Kidney capillary endothelial cell (primary cell): Measurements from ENCODE around the gene YPEL5.
A peak's percentile ranks its signal among the peaks of the same experiment; 100 is the strongest.
"Not testable (repeated sequence)": the region's sequence is repeated elsewhere in the genome, so short reads cannot be mapped to it uniquely, and the experiment has no call there.

Experiments
- DNase-seq: peaks from one replicate; pipeline ENCODE4 v3.0.0-alpha.2; 2018; ENCODE audit warnings: low spot score

YPEL5 gene

DNA sequence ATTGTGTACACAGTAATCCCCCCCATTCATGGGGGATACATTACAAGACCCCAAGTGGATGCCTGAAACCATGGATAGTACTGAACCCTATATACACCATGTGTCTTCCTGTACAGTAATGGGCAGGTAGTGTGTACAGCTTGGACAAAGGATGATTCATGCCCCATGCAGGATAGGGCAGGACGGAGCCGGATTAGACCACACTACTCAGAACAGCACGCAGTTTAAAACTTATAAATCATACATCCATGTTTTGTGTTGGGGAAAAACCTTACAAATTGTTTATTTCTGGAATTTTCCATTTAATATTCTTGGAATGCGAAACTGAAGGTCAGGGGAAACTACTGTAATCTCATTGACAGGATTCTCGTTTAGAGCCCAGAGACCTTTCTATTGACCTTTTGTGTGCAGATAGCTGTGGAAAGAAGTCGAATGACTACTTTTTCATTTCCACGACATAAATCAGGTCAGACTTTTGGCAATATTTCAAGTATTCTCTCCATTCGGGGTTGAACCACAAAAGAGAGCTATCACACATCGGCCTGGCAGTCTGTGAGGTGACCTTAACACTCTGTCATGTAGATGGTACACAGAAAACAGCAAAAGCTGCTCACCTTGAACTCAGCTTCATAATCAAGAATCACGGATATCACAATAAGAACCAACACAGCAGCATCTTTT is 9.9 kb upstream of the YPEL5 start:
- DNase-seq: peak; percentile 82

DNA sequence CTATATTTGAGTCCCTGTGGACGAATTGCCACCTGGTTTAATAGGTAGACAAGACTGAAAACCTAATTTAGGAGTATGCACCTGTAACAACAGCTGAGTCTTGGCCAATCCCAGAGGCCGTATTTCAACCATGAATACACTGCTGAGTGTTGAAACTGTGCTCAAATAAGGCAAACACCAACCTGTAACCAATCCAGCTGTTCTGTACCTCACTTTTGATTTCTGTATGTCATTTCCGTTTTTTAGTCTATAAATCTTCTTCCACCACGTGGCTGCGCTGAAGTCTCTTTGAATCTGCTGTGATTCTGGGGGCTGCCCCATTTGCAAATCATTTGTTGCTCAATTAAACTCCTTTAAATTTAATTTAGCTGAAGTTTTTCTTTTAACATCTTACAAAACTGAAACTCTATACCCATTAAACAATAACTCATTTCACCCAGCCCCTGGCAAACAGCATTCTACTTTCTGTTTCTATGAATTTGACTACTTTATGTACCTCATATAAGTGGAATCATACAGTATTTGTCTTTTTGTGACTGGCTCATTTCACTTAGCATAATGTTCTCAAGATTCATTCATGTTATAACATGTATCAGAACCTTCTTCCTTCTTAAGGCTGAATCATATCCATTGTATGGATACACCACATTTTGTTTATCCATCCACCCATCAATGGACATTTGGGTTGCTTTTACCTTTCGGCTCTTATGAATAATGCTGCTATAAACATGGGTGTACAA is 7.5 kb upstream of the YPEL5 start:
- no peak for DNase-seq

DNA sequence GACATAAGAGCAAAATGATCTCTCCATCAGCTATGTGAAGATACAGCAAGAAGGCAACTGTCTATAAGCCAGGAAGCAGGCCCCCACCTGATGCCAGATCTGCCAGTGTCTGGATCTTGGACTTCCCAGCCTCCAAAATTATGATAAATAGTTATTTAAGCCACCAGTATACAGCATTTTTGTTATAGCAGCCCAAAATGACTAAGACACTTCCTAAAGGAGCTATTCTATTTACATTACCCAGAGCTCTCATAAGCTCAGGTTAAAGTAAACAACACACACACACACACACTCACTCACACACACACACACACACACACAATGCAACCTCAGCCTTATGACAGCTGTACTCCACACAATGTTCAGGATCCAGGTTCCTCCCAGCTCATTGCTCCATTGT is 5.7 kb upstream of the YPEL5 start:
- no peak for DNase-seq

DNA sequence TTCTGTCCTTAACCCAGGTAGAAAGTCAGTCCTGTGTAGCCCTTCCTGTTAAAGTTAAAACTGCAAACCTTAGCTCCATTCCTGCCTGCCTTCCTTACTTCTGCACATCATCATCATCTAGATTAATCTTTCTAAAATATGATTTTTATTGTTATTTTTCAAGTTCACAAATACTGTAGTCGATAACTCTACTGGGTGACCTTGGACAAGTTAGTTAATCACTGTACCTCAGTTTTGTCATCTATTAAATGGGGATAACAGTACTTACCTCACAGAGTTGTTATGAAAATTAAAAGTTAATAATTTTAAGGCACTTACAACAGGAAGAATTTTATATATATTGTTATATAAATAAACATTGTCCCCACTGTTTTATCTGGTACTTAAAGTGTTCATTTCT is 2.5 kb upstream of the YPEL5 start:
- DNase-seq: no peak

DNA sequence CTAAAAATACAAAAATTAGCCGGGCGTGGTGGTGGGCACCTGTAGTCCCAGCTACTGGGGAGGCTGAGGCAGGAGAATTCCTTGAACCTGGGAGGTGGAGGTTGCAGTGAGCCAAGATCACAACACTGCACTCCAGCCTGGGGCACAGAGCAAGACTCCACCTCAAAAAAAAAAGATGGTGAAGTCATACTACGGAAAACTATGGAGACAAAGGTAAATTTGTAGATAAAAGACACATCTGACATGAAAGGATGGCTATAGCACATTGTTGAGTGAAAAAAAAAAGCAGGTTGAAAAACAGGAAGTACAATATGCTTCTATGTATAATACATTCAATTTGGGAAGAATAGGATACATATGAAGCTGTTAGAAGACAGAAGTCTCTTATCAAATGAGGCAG is 1.9 kb upstream of the YPEL5 start:
- not testable (repeated sequence) for DNase-seq

DNA sequence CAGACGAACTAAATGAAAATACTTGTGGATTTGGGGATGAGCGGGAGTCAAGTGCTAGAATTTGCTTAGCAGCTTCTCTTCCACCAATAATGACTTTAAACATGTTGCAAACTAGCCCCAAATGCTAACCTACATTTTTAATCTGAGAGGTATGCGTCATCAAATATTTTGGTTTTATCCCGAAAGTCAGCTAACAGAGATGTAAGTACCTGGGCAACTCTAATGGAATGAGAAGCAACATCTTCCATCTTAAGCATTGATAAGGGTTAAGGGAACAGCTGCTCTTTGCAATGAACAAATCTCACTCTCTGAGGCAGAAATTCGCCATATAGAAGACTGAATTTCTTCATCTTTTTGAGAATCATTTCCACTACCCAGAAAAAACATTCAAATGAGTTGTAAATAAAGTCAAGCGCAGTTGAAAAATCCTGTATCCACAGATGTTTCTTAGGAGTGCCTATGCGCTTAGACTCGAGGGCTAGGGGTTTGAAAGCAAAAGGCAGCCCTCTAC is 926 bp upstream of the YPEL5 start:
- no peak for DNase-seq

DNA sequence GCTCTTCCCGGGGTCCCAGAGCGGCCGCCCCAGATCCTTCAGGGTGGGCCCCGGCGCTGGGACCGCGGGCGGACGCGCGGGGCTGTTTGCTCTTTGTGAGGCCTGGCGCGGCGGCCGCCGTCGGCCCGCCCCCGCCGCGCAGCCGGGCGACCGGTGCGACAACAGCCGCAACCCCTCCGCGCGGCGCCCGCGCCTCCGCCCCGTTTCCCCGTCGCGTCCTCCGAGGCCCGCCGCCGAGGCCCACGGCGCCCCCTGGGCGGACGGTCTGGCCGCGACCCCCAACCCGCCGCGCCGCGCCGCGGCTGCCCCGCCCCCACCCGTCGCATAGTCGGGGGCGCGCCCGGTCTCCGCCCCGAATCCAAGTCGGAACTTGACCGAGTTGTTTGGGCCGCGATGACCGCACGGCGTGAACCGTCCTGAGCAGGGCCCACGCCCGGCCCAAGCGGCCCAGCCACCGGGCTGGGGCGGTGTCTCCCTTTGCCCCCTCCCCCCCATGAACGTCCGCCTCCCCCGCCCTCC is 448 bp downstream of the YPEL5 start:
- DNase-seq: no peak

DNA sequence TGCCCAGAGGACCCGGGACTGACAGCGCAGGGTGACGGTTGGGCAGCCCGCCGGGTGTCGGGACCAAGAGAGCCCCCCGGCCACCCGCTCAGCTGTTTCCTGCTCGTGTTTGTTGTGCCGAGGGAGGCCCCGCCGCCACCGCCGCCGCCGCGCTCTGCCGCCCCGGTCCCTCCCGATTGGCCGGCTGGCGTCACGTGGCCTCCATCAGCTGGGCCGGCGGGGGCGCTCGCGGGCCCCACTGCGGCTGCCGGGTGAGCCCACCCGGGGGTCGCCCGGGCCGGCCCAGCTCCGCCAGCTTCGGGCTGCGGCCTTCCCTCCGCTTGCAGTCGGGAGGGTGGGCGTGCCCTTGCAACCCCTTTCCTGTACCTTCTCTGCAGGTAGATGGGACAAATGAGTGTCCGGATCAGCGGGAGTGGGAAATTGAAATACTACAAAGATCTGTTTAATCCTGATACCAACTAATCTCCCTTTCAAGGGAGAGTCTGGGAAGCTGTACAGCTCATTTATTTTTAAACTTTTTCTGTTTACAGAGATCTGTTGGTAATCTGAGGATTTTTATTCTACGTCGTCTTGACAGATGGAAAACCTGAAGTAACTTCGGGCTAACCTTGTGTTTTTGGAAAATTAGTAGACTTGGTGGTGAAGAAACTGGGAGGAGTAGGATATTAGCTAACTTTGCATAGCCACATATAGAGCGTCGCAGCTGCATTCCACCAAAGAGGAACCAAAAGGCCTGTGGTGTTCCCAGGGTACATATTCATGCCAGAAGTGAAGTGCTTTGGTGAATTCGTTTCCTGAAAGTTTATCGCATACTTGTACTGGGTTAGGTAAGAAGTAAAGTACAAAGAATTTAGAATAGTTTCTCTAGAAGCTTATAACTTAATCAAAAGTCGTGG is 1.2 kb downstream of the YPEL5 start:
- DNase-seq: peak; percentile 58

DNA sequence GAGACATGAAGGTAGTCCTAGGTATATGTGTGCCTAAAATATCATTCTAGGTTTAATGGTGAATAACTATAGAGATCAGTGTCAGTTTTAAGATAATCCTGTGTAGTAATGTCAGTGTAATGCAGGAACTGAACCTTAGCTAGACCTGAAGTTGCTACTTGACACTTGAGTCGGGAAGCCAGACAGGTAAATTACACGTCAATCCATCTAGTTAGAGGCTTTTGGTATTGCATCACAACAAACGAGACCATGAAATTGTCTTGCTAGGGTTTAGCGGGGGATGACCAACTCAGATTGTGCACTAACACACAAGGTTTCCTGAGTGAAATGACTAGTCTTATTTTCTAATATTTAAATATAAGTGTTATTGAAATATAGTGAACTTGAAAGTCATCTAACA is 2.0 kb downstream of the YPEL5 start:
- DNase-seq: no peak

DNA sequence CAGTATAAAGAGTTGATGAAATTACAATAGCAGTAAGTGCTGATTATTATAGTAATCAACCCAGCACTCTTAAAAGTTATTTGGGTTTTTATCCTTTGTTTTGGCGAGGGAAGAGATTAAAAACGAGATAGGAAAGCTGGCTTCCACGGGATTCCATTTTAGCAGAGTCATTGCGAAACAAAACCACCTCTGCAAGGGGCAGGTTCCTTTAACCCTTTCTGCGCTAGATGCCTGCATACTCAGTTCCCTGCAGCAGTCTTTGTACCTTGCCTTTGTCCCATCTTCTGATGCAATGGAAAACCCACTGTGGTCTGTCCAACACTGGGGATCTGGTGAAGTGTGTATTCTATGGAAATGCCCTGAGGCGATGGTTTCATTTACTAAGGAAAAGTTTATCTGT is 2.7 kb downstream of the YPEL5 start:
- DNase-seq: no peak

DNA sequence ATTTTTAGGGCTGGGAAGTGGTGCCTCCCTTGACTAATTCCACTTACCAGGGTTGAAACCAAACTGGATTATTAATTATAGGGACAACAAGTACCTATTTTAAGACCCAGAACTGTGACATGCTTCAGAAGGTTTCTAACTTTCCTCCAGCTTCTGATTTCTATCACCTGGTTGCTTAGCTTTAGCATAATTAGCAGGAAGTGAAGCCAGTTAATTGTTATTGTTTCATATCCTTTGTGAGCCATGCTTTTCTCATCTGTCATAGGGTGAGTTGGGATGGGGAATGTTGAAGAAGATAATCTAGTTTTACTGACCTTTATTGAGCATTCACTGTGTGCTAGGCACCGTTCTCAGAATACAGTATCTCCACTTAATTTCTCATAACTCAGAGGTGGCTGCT is 3.2 kb downstream of the YPEL5 start:
- DNase-seq: peak; percentile 19

DNA sequence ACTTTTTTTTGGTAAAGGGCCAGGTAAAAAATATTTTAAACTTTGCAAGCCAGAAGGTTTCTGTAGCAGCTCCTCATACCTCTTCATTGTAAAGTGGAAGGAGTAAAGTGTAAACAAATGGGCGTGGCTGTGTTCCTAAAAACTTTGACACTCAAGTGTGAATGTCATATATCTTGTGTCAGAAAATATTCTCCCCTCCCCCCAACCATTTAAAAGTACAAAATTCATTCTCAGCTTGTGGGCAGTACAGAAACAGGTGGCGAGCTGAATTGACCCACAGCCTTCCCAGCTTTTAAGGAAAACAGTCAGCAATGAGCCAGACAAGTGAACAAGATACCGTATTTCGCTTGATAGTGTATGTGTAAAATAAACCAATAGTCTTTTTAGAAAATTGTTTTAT is 4.0 kb downstream of the YPEL5 start:
- DNase-seq: no peak

DNA sequence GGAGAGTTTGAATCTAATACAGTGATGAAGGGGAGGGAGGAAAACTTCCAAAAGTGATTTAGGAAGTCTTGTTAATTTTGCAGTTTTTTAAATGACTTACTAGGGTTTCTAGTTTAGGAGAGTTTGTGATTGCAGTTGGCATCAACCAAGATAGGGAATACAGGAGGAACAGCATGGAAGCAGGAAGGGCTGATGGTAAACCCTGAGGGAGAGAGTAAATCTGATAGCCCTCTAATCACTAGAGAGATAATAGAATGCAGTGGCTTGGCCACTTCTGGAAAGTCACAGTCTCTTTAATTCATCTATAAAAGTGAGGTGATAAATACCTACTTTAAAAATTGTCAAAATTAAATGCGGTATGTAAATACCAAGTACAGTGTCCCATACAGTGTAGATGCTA is 5.6 kb downstream of the YPEL5 start:
- DNase-seq: no peak

DNA sequence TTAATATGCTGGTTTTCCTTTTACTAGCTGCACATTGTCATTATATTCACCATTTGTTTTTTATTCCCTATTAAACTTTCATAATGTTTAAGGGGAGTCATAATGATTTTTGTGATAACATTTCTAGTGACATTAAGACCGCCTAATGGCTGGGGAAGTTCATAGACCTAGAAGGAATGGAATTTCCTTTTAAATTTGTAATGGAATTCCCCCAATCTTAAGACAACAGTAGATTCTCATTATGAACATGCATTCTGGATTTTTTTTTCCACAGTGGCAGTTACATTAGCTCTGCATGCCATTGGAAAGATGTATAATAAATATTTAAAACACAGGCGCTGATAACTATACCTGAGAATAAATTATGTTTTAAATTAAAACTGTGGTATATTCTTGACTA is 8.4 kb downstream of the YPEL5 start:
- DNase-seq: no peak

DNA sequence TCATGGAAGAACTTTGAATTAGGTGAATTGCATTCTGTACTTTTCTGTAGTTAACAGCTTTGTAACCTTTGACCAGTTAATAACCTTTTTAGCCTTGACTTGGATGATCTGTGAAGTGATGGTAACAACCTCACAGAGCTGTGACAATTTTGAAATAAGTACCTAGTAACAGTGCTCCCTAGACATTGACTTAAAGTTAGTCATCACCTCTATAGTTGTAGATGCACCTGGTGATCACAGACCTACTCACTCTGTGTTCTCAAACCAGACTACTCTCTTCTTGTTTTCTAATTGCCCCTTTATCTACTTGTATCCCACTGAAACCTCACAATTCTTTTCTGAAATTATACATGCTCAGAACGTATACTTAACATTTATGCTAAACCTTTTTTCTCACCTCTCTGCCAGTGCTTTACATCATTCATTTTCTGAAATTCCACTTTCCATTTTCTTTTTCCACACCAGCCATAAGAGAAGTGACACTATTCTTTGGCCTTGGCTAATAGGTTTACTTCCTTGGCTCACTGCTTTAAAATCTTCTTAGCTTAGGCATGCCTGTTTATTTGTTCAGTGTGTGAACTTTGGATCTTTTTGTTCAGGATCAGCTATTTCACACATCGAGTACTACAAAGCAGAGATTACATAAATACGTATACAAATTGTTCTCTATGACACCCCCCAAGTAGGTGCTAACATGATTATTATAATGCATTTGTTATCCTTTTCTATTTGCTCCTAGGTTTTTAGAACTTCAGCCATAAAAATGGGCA is 9.3 kb downstream of the YPEL5 start:
- DNase-seq: no peak

DNA sequence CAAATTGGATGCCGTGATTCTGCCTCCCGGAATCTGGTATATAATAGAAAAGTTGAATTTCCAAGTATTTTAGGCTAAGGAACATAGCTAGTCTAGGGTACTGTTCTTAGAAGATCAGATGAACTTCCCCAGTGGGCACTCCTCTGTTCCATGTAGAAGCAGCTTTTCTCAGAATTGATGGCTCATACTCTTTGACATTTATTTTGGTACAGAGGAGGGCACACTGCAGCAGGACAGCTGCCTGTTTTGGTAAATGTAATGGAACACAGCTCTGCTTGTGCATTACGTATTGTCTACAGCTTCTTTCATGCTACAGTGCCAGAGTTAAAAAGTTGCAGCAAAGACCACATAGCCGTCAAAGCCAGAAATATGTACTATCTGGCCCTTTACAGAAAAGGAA is 10.8 kb downstream of the YPEL5 start:
- no peak for DNase-seq

DNA sequence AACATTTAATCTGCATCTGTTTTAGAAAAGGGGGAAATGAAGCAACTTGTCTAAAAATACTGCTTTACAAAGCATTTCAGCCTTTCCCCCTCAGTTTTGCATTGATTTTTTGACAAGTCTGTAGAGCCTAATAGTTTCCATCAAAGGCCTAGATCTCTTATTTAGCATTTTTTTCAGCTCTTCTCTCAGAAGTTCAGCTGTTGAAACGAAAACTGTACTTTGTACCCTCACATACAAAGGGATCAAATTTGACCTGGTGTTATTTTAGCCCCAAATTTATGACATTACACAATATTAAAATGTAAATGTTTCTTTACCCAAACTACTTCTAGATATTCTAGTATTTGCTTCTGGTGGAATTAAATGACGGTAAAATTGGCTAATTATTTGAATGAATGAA is 13.0 kb downstream of the YPEL5 start:
- no peak for DNase-seq

DNA sequence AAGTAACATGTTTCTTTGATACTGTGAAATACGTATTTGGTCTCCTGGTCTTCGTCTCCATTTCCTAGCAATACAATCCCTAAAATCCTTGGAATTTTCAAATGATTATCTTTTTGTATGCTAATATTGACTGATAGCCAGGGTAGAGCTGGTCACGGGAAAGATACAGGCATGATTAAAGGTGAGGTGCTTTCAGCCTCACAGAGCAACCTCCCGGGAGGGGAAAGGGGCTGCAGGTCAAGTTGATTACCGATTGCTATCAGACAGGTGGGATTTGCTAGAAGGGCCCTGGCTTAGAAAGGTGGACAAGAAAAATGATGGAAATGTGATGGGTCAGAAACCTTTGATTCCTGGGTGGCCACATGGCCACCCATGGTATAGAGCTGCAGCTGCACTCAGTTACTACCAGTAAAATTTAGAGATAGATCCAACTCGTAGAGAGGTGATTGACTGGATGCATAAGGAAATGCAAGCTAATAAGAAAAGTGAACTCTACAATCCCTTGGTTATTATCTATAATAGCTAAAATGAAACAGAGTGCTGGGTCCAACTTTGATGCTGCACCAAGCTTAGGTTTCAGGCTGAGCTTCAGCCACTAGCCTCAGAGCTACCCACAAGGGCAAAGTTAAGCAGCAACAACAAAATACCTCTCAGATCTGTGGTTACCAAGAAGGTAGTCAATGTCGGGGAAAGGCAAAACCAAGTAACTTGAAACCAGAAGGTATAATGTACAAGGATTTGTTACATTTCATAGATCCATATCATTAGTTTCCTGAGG is 15.3 kb downstream of the YPEL5 start:
- no peak for DNase-seq

DNA sequence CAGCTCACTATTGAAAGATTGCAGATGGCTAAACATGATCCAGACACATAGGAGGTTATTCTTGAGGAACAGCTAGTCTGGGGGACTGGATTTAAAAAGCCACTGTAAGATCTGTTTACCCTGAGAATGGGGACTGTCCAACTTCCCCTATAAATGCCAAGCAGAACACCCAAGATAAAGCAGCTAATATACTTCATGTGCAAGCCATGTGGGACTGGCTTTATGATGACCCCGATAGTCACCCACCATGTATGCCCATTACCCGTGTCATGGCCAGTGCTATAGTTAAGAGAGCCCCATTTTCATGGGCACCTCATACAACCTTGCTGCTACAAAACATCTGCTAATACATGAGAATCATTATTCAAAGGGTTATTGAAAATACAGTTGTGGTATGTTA is 16.0 kb downstream of the YPEL5 start:
- DNase-seq: no peak

DNA sequence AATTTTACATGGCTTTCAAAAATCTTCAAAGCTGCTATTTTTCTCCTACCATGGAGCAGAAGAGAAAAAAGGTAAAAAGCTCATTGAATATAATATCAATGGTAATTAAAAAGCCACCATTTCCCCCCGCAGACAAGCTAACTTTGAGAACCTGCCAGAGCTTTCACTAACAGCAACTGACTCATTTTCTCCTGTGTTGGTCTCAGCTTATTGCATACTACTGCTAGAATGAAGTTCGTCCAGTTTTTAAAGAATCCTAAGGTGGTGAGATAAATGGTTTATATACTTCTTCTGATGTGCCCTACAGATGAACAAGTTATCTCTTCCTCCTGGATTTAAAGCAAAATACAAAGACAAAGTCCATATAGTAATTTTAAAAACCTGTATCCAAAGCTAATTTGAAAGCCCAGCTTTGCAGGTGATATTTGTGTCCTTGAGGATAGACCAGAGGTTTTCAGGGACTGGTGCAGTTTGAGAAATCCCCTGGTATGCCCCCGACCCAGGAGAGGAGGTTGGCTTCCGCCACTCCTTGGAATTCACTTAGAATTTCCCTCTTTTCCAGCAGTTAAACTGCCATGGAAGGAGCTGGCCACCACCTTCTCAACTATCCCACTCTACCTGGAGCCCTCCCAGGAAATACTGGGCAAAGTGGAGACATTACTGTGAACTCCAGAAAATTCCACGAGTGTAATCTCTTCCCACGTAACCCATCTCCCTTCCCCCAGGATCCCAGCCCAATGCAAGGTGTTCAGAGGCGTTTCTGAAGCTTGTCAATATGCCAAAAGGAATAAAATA is 17.5 kb downstream of the YPEL5 start:
- DNase-seq: no peak
